HCT116 (cell line): Measurements from ENCODE around the gene B3GALT5. TPM values are rescaled to one million over a fixed set of nuclear protein-coding genes. Genes with fewer than 3 reads are reported as not detected.
A peak's percentile ranks its signal among the peaks of the same experiment; 100 is the strongest.

ENCODE experiments used
- ATAC-seq: fragments of 200-7000 bp; cut with Tn5 transposase; 2 replicates; pipeline ENCODE4 v1.9.1; 2020; ENCODE audit warnings: mild to moderate bottlenecking, moderate library complexity
- BruUV-seq: library from RNA; stranded (reverse); fragments of 400-500 nt; replicated peaks from 2 replicates; lab custom pipeline; 2021; lab: Mats Ljungman, UMichigan
- CTCF ChIA-PET: fragments of 300-600 bp; sonication (Branson Sonifier 250); formaldehyde crosslinking; loops from one replicate; lab custom pipeline; 2021; ENCODE audit warnings: antibody characterized with exemption; lab: Charles Lee
- POLR2A ChIA-PET: fragments of 300-600, 350-600 bp; sonication (Branson Sonifier 250); formaldehyde crosslinking; loops from one replicate; lab custom pipeline; 2021; ENCODE audit warnings: antibody characterized with exemption; lab: Charles Lee
- RAD21 ChIA-PET, 2 experiments: fragments of 300-600 bp; sonication (Branson Sonifier 250); formaldehyde crosslinking; loops; one replicate each; lab custom pipeline; 2023; ENCODE audit warnings: low total read pairs in 2 of 2; ENCODE audit not compliant: uncharacterized antibody in 2 of 2, unreplicated experiment in 2 of 2, low non-redundant PET in 1 of 2; lab: Charles Lee
- DNase-seq: peaks from one replicate; pipeline ENCODE4 v3.0.0-alpha.2; 2010; ENCODE audit warnings: low read depth, low spot score
- H2AFZ ChIP-seq: fragments of 200-600 bp; shearing (Covaris generic), sonication (generic); 2 replicates; pipeline ENCODE4 v1.6.1; 2017; ENCODE audit warnings: low read depth, mixed run types, mixed read lengths, antibody characterized with exemption, low read length; ENCODE audit not compliant: poor library complexity, severe bottlenecking
- H3K27ac ChIP-seq: 2 replicates; pipeline ENCODE4 v1.5.1; 2012; ENCODE audit warnings: low read depth, low read length
- H3K27me3 ChIP-seq: fragments of 200-600 bp; sonication (generic); 2 replicates; pipeline ENCODE4 v1.6.1; 2016; ENCODE audit warnings: mixed run types, low read length, mixed read lengths; ENCODE audit not compliant: insufficient read depth
- H3K36me3 ChIP-seq, 2 experiments: fragments of 200-500 bp in 1 of 2; fragments of 200-600 bp in 1 of 2; sonication (Bioruptor generic) in 1 of 2; sonication (generic) in 1 of 2; 2 replicates each; pipeline versions ENCODE4 v1.5.1 to v1.6.1; 2014 to 2016; ENCODE audit warnings: low read length in 2 of 2, inconsistent platforms in 1 of 2, mixed read lengths in 1 of 2, mixed run types in 1 of 2; ENCODE audit not compliant: insufficient read depth in 2 of 2, control insufficient read depth in 1 of 2
- H3K4me1 ChIP-seq, 2 experiments: fragments of 200-600 bp in 1 of 2; sonication (generic) in 1 of 2; 2 replicates each; pipeline versions ENCODE4 v1.5.1 to v1.6.1; 2012 to 2017; ENCODE audit warnings: low read length in 2 of 2, inconsistent platforms in 1 of 2, mild to moderate bottlenecking in 1 of 2, mixed read lengths in 1 of 2, mixed run types in 1 of 2, moderate library complexity in 1 of 2; ENCODE audit not compliant: insufficient read depth in 2 of 2, control insufficient read depth in 1 of 2
- H3K4me2 ChIP-seq: fragments of 200-600 bp; sonication (generic); 2 replicates; pipeline ENCODE4 v1.6.1; 2017; ENCODE audit warnings: mixed run types, low read length, mixed read lengths
- H3K4me3 ChIP-seq, 2 experiments: fragments of 200-600 bp in 1 of 2; sonication (generic) in 1 of 2; replicated peaks in 1 of 2; 2 replicates each; pipeline ENCODE4 v1.5.1; 2011 to 2016; ENCODE audit warnings: low read length in 2 of 2, control low read depth in 1 of 2, low read depth in 1 of 2, mild to moderate bottlenecking in 1 of 2, mixed read lengths in 1 of 2, mixed run types in 1 of 2
- H3K79me2 ChIP-seq: fragments of 200-600 bp; sonication (generic); 2 replicates; pipeline ENCODE4 v1.6.1; 2017; ENCODE audit warnings: mild to moderate bottlenecking, mixed run types, low read length, moderate library complexity, mixed read lengths; ENCODE audit not compliant: insufficient read depth
- H3K9ac ChIP-seq: fragments of 200-600 bp; sonication (generic); 2 replicates; pipeline ENCODE4 v1.6.1; 2016; ENCODE audit warnings: low read length, mixed read lengths
- H3K9me2 ChIP-seq: fragments of 200-600 bp; sonication (generic), shearing (Covaris generic); 2 replicates; pipeline ENCODE4 v1.6.1; 2017; ENCODE audit warnings: mixed run types, mild to moderate bottlenecking, moderate library complexity; ENCODE audit not compliant: insufficient read depth
- H3K9me3 ChIP-seq, 2 experiments: fragments of 200-500 bp in 1 of 2; fragments of 200-600 bp in 1 of 2; sonication (Bioruptor generic) in 1 of 2; sonication (generic) in 1 of 2; 2 replicates each; pipeline ENCODE4 v1.6.1; 2014 to 2017; ENCODE audit warnings: low read length in 2 of 2, mixed read lengths in 2 of 2, inconsistent platforms in 1 of 2, low read depth in 1 of 2, mild to moderate bottlenecking in 1 of 2, mixed run types in 1 of 2, moderate library complexity in 1 of 2; ENCODE audit not compliant: control insufficient read depth in 1 of 2, insufficient read depth in 1 of 2
- H4K20me1 ChIP-seq: fragments of 200-600 bp; sonication (generic), shearing (Covaris generic); 2 replicates; pipeline ENCODE4 v1.6.1; 2017; ENCODE audit warnings: mixed run types, mild to moderate bottlenecking, moderate library complexity; ENCODE audit not compliant: insufficient read depth
- ELF1 ChIP-seq: IDR thresholded peaks from 2 replicates; pipeline ENCODE4 v1.6.1; 2012; ENCODE audit warnings: low read depth, borderline replicate concordance
- EZH2 ChIP-seq: fragments of 200-600 bp; sonication (generic); IDR thresholded peaks from 2 replicates; pipeline ENCODE4 v1.6.1; 2017; ENCODE audit warnings: antibody characterized with exemption, mixed run types
- JUND ChIP-seq: IDR thresholded peaks from 2 replicates; pipeline ENCODE4 v1.6.1; 2012
- POLR2A ChIP-seq: IDR thresholded peaks from 2 replicates; pipeline ENCODE4 v1.7.0; 2011; ENCODE audit warnings: borderline replicate concordance; ENCODE audit not compliant: insufficient read depth, insufficient read length; ENCODE audit errors: extremely low read depth
- POLR2AphosphoS5 ChIP-seq: IDR thresholded peaks from 2 replicates; pipeline ENCODE4 v1.6.1; 2011; ENCODE audit warnings: mild to moderate bottlenecking, low read depth, low read length, moderate library complexity
- RAD21 ChIP-seq: IDR thresholded peaks from 2 replicates; pipeline ENCODE4 v1.6.1; 2012; ENCODE audit warnings: low read depth, mild to moderate bottlenecking
- YY1 ChIP-seq: IDR thresholded peaks from 2 replicates; pipeline ENCODE4 v1.6.1; 2011; ENCODE audit warnings: low read length, low read depth, moderate library complexity, mild to moderate bottlenecking; ENCODE audit not compliant: insufficient replicate concordance; ENCODE audit errors: extremely low read depth
- ZNF274 ChIP-seq: fragments of 200-500 bp; sonication (Bioruptor generic); IDR thresholded peaks from 2 replicates; pipeline ENCODE4 v1.6.1; 2014; ENCODE audit warnings: mild to moderate bottlenecking, low read depth, low read length, inconsistent platforms
- intact Hi-C: fragments of 100-400 bp; cut with micrococcal nuclease; formaldehyde crosslinking; loops from 2 replicates; pipeline ENCODE4 v1.10.0; 2022
- total RNA-seq: library from RNA; stranded (reverse); gene quantifications from one replicate; pipeline ENCODE4 v1.2.1, GENCODE V29; 2021; ENCODE audit not compliant: unreplicated experiment
- TF ChIP-seq, protein P1 (sequence below), 3 experiments: fragments of 200-600 bp in 1 of 3; sonication (generic) in 1 of 3; IDR thresholded peaks in 2 of 3; conservative IDR thresholded peaks in 1 of 3; 2 replicates each; pipeline ENCODE4 v1.5.1; 2012 to 2017; ENCODE audit warnings: low read depth in 2 of 3, low read length in 2 of 3, antibody characterized with exemption in 1 of 3, borderline replicate concordance in 1 of 3, control low read depth in 1 of 3, mild to moderate bottlenecking in 1 of 3, mixed read lengths in 1 of 3, mixed run types in 1 of 3, moderate library complexity in 1 of 3; ENCODE audit not compliant: insufficient read depth in 1 of 3
- TF ChIP-seq, protein P2 (sequence below): IDR thresholded peaks from 2 replicates; pipeline ENCODE4 v1.6.1; 2011; ENCODE audit warnings: mild to moderate bottlenecking, low read length, moderate library complexity; ENCODE audit not compliant: insufficient replicate concordance; ENCODE audit errors: extremely low read depth
- TF ChIP-seq, protein P3 (sequence below): IDR thresholded peaks from 2 replicates; pipeline ENCODE4 v1.6.1; 2012

The B3GALT5 gene
- total RNA-seq, 1 experiment from 2014 or later, result 1.2 TPM

DNA sequence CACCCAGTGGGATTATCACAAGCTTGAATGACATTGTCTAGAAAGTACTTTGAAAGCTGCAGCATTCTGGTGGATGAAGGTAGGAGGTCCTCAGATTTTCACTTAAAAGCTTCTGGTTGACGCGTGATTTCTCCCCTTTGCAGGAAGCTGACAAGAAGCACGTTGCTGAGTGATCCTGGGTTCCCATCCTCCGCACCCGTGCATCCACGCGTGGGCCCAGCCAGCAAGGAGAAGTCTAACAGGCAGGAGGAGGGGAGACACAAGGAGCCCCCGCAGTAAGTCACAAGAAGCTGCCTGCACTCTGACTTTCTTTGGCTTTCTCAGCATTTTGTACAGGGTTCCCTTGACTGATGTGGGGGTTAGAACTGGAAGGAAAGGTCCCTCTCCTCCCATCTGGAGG, 7.8 kb upstream of the B3GALT5 start (continued):
- TF ChIP-seq, protein P1, sequence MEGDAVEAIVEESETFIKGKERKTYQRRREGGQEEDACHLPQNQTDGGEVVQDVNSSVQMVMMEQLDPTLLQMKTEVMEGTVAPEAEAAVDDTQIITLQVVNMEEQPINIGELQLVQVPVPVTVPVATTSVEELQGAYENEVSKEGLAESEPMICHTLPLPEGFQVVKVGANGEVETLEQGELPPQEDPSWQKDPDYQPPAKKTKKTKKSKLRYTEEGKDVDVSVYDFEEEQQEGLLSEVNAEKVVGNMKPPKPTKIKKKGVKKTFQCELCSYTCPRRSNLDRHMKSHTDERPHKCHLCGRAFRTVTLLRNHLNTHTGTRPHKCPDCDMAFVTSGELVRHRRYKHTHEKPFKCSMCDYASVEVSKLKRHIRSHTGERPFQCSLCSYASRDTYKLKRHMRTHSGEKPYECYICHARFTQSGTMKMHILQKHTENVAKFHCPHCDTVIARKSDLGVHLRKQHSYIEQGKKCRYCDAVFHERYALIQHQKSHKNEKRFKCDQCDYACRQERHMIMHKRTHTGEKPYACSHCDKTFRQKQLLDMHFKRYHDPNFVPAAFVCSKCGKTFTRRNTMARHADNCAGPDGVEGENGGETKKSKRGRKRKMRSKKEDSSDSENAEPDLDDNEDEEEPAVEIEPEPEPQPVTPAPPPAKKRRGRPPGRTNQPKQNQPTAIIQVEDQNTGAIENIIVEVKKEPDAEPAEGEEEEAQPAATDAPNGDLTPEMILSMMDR (IDR thresholded peaks at IDR 0.05 in 2 of 3, conservative IDR thresholded peaks at IDR 0.05 in 1 of 3; ENCODE audit: borderline replicate concordance in 1 of 3, insufficient read depth in 1 of 3, low read depth in 2 of 3, low read length in 2 of 3), result no peak
- TF ChIP-seq YY1 (no peak), ZNF274 (no peak), POLR2AphosphoS5 (no peak), ELF1 (no peak), EZH2 (no peak), POLR2A (no peak)
- TF ChIP-seq, protein P2, sequence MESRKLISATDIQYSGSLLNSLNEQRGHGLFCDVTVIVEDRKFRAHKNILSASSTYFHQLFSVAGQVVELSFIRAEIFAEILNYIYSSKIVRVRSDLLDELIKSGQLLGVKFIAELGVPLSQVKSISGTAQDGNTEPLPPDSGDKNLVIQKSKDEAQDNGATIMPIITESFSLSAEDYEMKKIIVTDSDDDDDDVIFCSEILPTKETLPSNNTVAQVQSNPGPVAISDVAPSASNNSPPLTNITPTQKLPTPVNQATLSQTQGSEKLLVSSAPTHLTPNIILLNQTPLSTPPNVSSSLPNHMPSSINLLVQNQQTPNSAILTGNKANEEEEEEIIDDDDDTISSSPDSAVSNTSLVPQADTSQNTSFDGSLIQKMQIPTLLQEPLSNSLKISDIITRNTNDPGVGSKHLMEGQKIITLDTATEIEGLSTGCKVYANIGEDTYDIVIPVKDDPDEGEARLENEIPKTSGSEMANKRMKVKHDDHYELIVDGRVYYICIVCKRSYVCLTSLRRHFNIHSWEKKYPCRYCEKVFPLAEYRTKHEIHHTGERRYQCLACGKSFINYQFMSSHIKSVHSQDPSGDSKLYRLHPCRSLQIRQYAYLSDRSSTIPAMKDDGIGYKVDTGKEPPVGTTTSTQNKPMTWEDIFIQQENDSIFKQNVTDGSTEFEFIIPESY, result no peak
- TF ChIP-seq, protein P3, sequence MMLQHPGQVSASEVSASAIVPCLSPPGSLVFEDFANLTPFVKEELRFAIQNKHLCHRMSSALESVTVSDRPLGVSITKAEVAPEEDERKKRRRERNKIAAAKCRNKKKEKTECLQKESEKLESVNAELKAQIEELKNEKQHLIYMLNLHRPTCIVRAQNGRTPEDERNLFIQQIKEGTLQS, result no peak
- TF ChIP-seq, all 23 proteins: peak for 0

DNA sequence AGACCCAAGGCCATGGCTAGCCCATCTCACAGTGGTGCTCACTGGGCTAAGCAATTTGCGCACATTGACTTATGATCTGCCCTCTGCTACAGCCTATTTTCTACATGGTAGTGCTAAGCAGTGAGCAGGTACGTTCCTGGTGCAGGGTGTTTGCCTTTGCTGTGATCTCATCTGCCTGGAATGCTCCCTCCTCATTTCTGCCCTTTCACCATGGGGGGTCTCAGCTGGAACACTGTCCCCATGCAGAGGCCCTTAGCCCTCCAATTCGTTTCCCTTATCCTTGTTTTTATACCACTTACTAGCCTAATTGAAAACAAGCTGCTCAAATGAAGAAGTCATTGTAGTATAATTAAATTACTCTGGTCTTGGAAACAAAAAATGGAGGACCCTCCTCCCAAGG, 2.0 kb upstream of the B3GALT5 start:
- Histone ChIP-seq H3K4me3 (no peak overlapping the region), H3K27ac (no peak overlapping the region), H3K4me2 (peak overlapping the region; percentile 34), H4K20me1 (no peaks in the 10 kb centered on the region), H3K9me3 (no peaks in the 10 kb centered on the region), H3K9ac (no peak overlapping the region), H3K27me3 (no peaks in the 10 kb centered on the region), H3K36me3 (no peaks in the 10 kb centered on the region)
- 0 out of 2 replicates have a peak, but pooled peaks have one; percentile 30 for ATAC-seq
- intact Hi-C loops, result no loop called here
- BruUV-seq, result no TSS peak
- DNase-seq, result no peak
- POLR2A ChIA-PET, result no interaction called here
- TF ChIP-seq ZNF274 (no peak), RAD21 (no peak), JUND (no peak)
- TF ChIP-seq, all 23 proteins: peak for 0
- Histone ChIP-seq H3K9me2 (no peaks in the 10 kb centered on the region), H3K4me1 (peaks cover 9 to 26% of the 10 kb centered on the region in 2 experiments; a peak in 3 of 4 replicates), H2AFZ (no peak overlapping the region), H3K79me2 (no peaks in the 10 kb centered on the region)
- ChIA-PET RAD21 (no interaction called here), CTCF (no interaction called here)
